Esophagus squamous epithelium (tissue), 4 donors: ENCODE measurements around the gene XG.

Experiments
- CTCF ChIP-seq, 6 experiments: fragments of 450-650 bp in 4 of 6; fragments of 200-600 bp in 2 of 6; sonication (generic) in 2 of 6; IDR thresholded peaks; one replicate each; pipeline ENCODE4 v1.5.1; 2016 to 2019; ENCODE audit warnings: antibody characterized with exemption in 6 of 6, mild to moderate bottlenecking in 4 of 6, moderate library complexity in 4 of 6
- POLR2A ChIP-seq, 4 donors: fragments of 450-650 bp; IDR thresholded peaks; one replicate each; pipeline ENCODE4 v1.6.1; 2017; ENCODE audit warnings: antibody characterized with exemption in 4 of 4, mild to moderate bottlenecking in 4 of 4, moderate library complexity in 3 of 4

GRCh38 chrX:2857566-2857965 lies 105.7 kb downstream of the XG start:
- TF ChIP-seq CTCF (IDR thresholded peaks at IDR 0.05) (no peak), POLR2A (IDR thresholded peaks at IDR 0.05) (no peak)
